ENCODE results near the gene DIAPH3. TPM values are rescaled to one million over a fixed set of nuclear protein-coding genes. Genes with fewer than 3 reads are reported as not detected.

DIAPH3 gene
- total and polyA plus RNA-seq, 4 donors, result 0.35 to 6.7 (median 1.1) TPM

DNA sequence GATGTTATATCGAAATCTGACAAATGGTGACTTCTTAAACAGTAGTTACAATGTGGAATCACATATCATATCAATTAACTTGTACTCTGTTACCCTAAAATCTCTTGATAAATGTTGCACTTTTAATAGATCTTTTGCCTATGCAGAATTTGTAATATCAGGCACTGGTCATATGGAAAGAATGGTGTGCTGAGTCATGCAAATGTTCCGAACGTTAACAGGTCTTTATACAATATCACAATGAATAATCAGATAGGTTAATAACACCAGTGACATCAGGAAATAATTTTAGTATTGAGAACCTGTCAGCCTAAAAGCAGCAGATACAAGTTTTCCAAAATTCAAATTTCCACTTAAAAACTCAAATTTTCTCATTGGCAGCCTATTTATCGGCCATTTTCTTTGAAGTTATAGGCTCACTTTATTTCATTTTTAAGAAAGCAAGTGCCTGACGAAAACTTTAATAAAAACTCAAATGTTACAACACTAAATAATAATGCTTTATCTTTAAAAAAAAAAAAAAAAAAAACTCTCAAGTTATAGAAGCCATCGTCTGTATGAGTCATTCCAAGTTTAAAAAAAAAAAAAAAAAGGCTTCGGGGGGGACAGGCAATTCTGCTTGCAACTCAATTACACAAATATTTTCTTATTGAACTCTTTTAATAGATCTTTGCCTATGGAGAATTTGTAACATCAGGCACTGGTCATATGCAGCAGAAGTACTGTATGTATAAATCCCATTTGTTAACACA, 180.9 kb downstream of the DIAPH3 start:
- no peak overlapping the region for H3K4me3 ChIP-seq
- no peaks in the 10 kb centered on the region for H3K27me3 ChIP-seq (ENCODE audit: control insufficient read depth in 3 of 3, insufficient read depth in 3 of 3, low read length in 2 of 3)
- ATAC-seq (ENCODE audit: insufficient read depth, low FRiP score) (no peak), DNase-seq (no peak)
- H3K4me1 ChIP-seq (ENCODE audit: control insufficient read depth in 5 of 5, insufficient read depth in 5 of 5, low read length in 5 of 5), result no peaks in the 10 kb centered on the region
- 96 to 97% methylated on average over 7 of the region's 7 CpGs for WGBS, 2 donors
- no peak overlapping the region for H3K9ac ChIP-seq (ENCODE audit: insufficient read depth in 1 of 2, low read length in 2 of 2)
- H3K9me3 ChIP-seq (ENCODE audit: control insufficient read depth in 4 of 4, insufficient read depth in 3 of 4, low read length in 3 of 4), result no peaks in the 10 kb centered on the region
- no peaks in the 10 kb centered on the region for H3K36me3 ChIP-seq (ENCODE audit: control insufficient read depth in 4 of 4, insufficient read depth in 4 of 4, low read length in 4 of 4)
- TF ChIP-seq, protein P1, sequence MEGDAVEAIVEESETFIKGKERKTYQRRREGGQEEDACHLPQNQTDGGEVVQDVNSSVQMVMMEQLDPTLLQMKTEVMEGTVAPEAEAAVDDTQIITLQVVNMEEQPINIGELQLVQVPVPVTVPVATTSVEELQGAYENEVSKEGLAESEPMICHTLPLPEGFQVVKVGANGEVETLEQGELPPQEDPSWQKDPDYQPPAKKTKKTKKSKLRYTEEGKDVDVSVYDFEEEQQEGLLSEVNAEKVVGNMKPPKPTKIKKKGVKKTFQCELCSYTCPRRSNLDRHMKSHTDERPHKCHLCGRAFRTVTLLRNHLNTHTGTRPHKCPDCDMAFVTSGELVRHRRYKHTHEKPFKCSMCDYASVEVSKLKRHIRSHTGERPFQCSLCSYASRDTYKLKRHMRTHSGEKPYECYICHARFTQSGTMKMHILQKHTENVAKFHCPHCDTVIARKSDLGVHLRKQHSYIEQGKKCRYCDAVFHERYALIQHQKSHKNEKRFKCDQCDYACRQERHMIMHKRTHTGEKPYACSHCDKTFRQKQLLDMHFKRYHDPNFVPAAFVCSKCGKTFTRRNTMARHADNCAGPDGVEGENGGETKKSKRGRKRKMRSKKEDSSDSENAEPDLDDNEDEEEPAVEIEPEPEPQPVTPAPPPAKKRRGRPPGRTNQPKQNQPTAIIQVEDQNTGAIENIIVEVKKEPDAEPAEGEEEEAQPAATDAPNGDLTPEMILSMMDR (IDR thresholded peaks at IDR 0.05; ENCODE audit: control extremely low read depth, extremely low read depth), result no peak
- no peak overlapping the region for H3K27ac ChIP-seq (ENCODE audit: low read depth in 1 of 2, low read length in 1 of 2)

DNA sequence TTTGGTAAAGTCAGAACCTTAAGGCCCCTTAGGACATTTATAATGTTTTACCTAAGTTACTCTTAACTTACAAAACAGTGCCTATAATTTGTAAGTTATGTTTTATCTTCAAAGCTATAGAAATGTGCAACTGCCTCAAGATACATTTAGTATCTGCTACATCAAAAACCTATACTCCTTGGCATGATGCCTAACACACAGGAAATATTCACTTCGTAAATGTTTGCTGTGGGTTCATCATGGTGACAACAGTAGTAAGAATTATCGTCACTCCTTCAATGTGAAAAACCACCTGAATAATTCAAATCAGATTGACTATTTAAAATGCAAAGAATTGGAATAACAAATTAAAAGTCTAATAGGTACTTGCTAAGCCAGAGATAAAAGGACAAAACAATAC, 184.1 kb downstream of the DIAPH3 start:
- H3K9ac ChIP-seq (ENCODE audit: insufficient read depth in 1 of 2, low read length in 2 of 2), result no peak overlapping the region
- no peak for ATAC-seq (ENCODE audit: insufficient read depth, low FRiP score)
- DNase-seq, result no peak
- no peaks in the 10 kb centered on the region for H3K27me3 ChIP-seq (ENCODE audit: control insufficient read depth in 3 of 3, insufficient read depth in 3 of 3, low read length in 2 of 3)
- no peaks in the 10 kb centered on the region for H3K9me3 ChIP-seq (ENCODE audit: control insufficient read depth in 4 of 4, insufficient read depth in 3 of 4, low read length in 3 of 4)
- no peak overlapping the region for H3K27ac ChIP-seq (ENCODE audit: low read depth in 1 of 2, low read length in 1 of 2)
- TF ChIP-seq, protein P1 (IDR thresholded peaks at IDR 0.05; ENCODE audit: control extremely low read depth, extremely low read depth), result no peak
- H3K4me3 ChIP-seq, result no peak overlapping the region
- no peaks in the 10 kb centered on the region for H3K36me3 ChIP-seq (ENCODE audit: control insufficient read depth in 4 of 4, insufficient read depth in 4 of 4, low read length in 4 of 4)
- WGBS, 2 donors, result 84 to 93% methylated on average over 2 of the region's 2 CpGs
- H3K4me1 ChIP-seq (ENCODE audit: control insufficient read depth in 5 of 5, insufficient read depth in 5 of 5, low read length in 5 of 5), result no peaks in the 10 kb centered on the region

DNA sequence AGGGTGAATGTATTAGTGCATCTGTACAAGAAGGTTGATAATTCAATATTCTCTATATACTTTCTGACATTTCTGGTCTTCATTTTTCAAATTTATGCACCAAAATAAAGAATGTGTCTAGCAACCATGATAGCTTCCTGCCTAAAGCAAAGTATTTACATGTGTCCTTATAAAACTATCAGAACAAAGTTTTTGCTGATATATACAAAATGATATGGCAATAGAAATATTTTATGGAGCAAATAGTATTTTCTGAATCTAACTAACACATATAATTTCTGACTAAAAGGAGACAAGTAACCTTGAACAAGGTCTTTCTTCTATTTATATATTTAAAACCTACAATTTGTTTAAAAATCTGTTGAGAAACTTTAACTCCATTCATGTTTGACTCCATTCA, 184.9 kb downstream of the DIAPH3 start:
- H3K4me1 ChIP-seq (ENCODE audit: control insufficient read depth in 5 of 5, insufficient read depth in 5 of 5, low read length in 5 of 5), result no peaks in the 10 kb centered on the region
- TF ChIP-seq, protein P1 (IDR thresholded peaks at IDR 0.05; ENCODE audit: control extremely low read depth, extremely low read depth), result no peak
- no peak for DNase-seq
- no peak overlapping the region for H3K4me3 ChIP-seq
- no peaks in the 10 kb centered on the region for H3K27me3 ChIP-seq (ENCODE audit: control insufficient read depth in 3 of 3, insufficient read depth in 3 of 3, low read length in 2 of 3)
- no peak overlapping the region for H3K9ac ChIP-seq (ENCODE audit: insufficient read depth in 1 of 2, low read length in 2 of 2)
- no peak overlapping the region for H3K27ac ChIP-seq (ENCODE audit: low read depth in 1 of 2, low read length in 1 of 2)
- H3K36me3 ChIP-seq (ENCODE audit: control insufficient read depth in 4 of 4, insufficient read depth in 4 of 4, low read length in 4 of 4), result no peaks in the 10 kb centered on the region
- no peak for ATAC-seq (ENCODE audit: insufficient read depth, low FRiP score)
- no peaks in the 10 kb centered on the region for H3K9me3 ChIP-seq (ENCODE audit: control insufficient read depth in 4 of 4, insufficient read depth in 3 of 4, low read length in 3 of 4)

DNA sequence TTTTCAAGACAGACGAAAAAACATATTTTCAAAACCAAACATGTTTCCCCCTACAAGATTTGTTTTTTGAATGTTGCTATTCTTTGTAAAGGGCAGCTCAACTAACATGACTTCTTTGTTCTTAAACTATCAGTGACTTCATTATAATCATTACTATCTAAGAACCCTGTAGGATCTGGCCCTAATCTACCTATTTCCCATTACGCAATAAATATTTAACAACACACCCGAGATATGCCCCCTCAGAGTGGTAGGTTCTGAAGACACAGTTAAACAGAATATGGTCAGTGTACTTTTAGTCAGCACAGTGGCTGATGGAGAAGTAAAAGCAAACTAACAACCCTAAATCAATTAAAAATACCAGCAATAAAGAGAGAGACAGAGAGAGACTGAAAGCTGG, 186.9 kb downstream of the DIAPH3 start:
- Histone ChIP-seq H3K27ac (ENCODE audit: low read depth in 1 of 2, low read length in 1 of 2) (no peak overlapping the region), H3K9ac (ENCODE audit: insufficient read depth in 1 of 2, low read length in 2 of 2) (no peak overlapping the region), H3K9me3 (ENCODE audit: control insufficient read depth in 4 of 4, insufficient read depth in 3 of 4, low read length in 3 of 4) (no peaks in the 10 kb centered on the region), H3K36me3 (ENCODE audit: control insufficient read depth in 4 of 4, insufficient read depth in 4 of 4, low read length in 4 of 4) (no peaks in the 10 kb centered on the region), H3K4me1 (ENCODE audit: control insufficient read depth in 5 of 5, insufficient read depth in 5 of 5, low read length in 5 of 5) (no peaks in the 10 kb centered on the region), H3K4me3 (no peak overlapping the region), H3K27me3 (ENCODE audit: control insufficient read depth in 3 of 3, insufficient read depth in 3 of 3, low read length in 2 of 3) (no peaks in the 10 kb centered on the region)
- TF ChIP-seq, protein P1 (IDR thresholded peaks at IDR 0.05; ENCODE audit: control extremely low read depth, extremely low read depth), result no peak
- WGBS, 2 donors, result 87 to 93% methylated on average over 3 of the region's 3 CpGs
- ATAC-seq (ENCODE audit: insufficient read depth, low FRiP score) (no peak), DNase-seq (no peak)
